ENCODE results near the gene HMGXB4.

HMGXB4 gene

GRCh38 chr22:35318346-35319215, 61.3 kb downstream of the HMGXB4 start:
- no peak for DNase-seq (ENCODE audit: low read depth)
- no peak for TF ChIP-seq CTCF (IDR thresholded peaks at IDR 0.05; ENCODE audit: low read length, missing control alignments)
- no peak overlapping the region for H3K4me3 ChIP-seq (replicated peaks; ENCODE audit: low read depth, low read length)

- no peak for DNase-seq (ENCODE audit: low read depth)
- TF ChIP-seq CTCF (IDR thresholded peaks at IDR 0.05; ENCODE audit: low read length, missing control alignments), result no peak
- no peak overlapping the region for H3K4me3 ChIP-seq (replicated peaks; ENCODE audit: low read depth, low read length)
Measured at GRCh38 chr22:35319244-35319985, 62.1 kb downstream of the HMGXB4 start.

- no peak for DNase-seq (ENCODE audit: low read depth)
- no peak for TF ChIP-seq CTCF (IDR thresholded peaks at IDR 0.05; ENCODE audit: low read length, missing control alignments)
- no peak overlapping the region for H3K4me3 ChIP-seq (replicated peaks; ENCODE audit: low read depth, low read length)
Measured at GRCh38 chr22:35322126-35322525, 64.8 kb downstream of the HMGXB4 start.

- no peak for DNase-seq (ENCODE audit: low read depth)
- TF ChIP-seq CTCF (IDR thresholded peaks at IDR 0.05; ENCODE audit: low read length, missing control alignments), result no peak
- no peak overlapping the region for H3K4me3 ChIP-seq (replicated peaks; ENCODE audit: low read depth, low read length)
Measured at GRCh38 chr22:35322893-35323292, 65.6 kb downstream of the HMGXB4 start.

- DNase-seq (ENCODE audit: low read depth), result no peak
- TF ChIP-seq CTCF (IDR thresholded peaks at IDR 0.05; ENCODE audit: low read length, missing control alignments), result no peak
- H3K4me3 ChIP-seq (replicated peaks; ENCODE audit: low read depth, low read length), result no peak overlapping the region
Measured at GRCh38 chr22:35323305-35323704, 66.0 kb downstream of the HMGXB4 start.

GRCh38 chr22:35324067-35324466, 66.8 kb downstream of the HMGXB4 start:
- no peak for TF ChIP-seq CTCF (IDR thresholded peaks at IDR 0.05; ENCODE audit: low read length, missing control alignments)
- no peak overlapping the region for H3K4me3 ChIP-seq (replicated peaks; ENCODE audit: low read depth, low read length)
- DNase-seq (ENCODE audit: low read depth), result no peak

Data from fibroblast of pulmonary artery (primary cell).